Measurements from ENCODE around the gene NOX3. TPM values are rescaled to one million over a fixed set of nuclear protein-coding genes. Genes with fewer than 3 reads are reported as not detected.

NOX3 gene
- 2.4 TPM in 1 of 2 replicates, not detected in the other for polyA plus RNA-seq

GRCh38 chr6:155455766-155456165 lies at the start of gene NOX3:
Gene NOX3 (minus strand): TSS chr6:155455839. CDS start chr6:155455800, 39 bp downstream.

Other genes starting within 250 kb of the NOX3 start
- gene CLDN20, start 191.8 kb downstream of the NOX3 start, polyA plus RNA-seq = not detected in 2 replicates
- 29.2 and 33.0 TPM in 2 replicates for gene TFB1M, start 141.4 kb downstream of the NOX3 start, polyA plus RNA-seq

Measured in Purkinje cell (primary cell).